DMS79 treated with DMSO at 0.1 percent for 48 hours (cell line): ENCODE measurements around the gene ANKS1A.
"Not testable (repeated sequence)": the region's sequence is repeated elsewhere in the genome, so short reads cannot be mapped to it uniquely, and the experiment has no call there.

Experiments
- DNase-seq: peaks from one replicate; lab custom pipeline; 2025; lab: John Stamatoyannopoulos, UW

ANKS1A gene

DNA sequence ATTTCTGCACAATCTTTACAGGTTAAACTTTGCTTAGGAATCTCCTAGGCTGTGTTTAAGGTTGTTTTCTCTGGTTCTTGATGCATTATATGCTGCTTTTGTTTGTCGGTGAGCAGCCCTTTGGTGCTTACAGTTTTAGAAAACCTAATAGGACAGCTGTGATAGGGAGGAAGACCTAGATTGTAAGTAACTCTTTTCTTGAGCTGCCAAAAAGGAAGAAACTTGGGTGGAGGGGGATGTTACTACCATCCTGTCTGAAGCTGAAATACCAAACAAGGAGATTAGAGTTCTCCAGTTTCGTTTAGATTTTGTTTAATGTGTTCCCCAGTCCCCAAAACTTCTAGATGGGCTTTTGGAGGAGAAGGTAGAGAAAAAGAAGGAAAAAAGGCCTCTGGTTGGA is 72.0 kb downstream of the ANKS1A start:
- DNase-seq, result no peak

- DNase-seq, result no peak
These were observed 72.5 kb downstream of the ANKS1A start for GRCh38 chr6:34961574-34961973.

DNA sequence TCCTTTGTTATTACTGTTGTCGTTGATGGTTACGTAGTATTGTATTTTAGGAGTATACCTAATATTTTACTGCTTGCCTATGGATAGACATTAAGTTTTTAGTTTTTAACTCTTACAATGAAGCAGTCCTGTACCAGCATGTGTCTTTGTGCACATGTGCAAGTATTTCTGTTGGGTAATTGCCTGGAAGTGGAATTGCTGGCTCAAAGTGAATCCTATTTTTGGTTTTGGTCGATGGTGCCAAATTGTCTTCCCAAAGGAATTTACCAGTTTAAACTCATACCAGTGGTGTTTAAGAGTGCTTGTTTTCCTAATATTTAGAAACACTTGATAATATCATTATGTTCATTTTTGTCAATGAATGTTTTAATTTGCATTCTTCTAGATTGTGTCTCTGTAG is 75.5 kb downstream of the ANKS1A start:
- DNase-seq, result no peak

GRCh38 chr6:34967461-34967860 is 78.4 kb downstream of the ANKS1A start:
- DNase-seq, result no peak

DNA sequence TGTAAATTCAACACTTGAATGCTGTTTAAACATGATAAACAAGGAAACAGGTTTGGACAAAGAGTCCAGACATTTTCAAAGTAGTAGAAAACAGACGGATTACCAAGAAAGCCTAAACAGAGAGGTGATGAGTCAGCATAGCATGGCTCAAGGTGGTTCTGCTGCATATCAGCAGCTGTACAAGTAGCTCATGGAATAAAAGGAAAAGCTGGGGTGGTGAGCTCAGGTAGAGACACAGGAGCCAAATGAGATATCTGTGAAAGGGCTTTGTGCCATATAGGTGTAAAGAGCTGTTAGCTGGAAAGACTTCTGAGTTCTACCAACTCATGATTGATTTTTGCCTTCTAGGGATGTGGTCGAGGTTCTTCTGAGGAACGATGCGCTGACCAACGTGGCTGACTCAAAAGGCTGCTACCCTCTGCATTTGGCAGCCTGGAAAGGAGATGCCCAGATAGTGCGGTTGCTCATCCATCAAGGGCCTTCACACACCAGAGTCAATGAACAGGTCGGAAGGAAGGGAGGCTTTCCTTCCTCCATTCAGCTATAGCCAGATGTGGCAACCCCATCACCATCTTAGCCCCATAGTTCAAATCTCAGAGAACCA is 80.7 kb downstream of the ANKS1A start:
- no peak for DNase-seq

GRCh38 chr6:34970488-34970887 is 81.4 kb downstream of the ANKS1A start:
- DNase-seq, result no peak

GRCh38 chr6:34970957-34971356 is 81.9 kb downstream of the ANKS1A start:
- no peak for DNase-seq

GRCh38 chr6:34973547-34974248 is 84.6 kb downstream of the ANKS1A start:
- DNase-seq, result no peak

GRCh38 chr6:34974249-34974642 is 85.2 kb downstream of the ANKS1A start:
- no peak for DNase-seq

DNA sequence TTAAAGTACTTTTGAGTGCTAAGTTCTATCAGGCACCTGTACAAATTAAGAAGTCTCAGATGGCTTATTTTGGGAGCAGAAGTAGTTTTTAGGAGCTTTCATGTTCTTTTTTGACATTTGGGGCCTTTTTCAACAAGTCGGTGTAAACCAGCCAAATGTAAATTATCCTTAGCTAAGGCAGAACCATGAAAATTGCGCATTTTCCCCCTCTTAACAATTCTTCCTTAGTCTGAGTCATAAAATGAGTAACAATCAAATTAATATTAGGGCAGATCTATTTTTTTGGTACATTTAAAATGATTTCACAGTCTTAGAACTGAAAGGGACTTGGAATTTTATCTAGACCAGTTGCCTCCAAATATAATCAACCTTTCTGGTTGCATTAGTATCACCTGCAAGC is 87.2 kb downstream of the ANKS1A start:
- no peak for DNase-seq

DNA sequence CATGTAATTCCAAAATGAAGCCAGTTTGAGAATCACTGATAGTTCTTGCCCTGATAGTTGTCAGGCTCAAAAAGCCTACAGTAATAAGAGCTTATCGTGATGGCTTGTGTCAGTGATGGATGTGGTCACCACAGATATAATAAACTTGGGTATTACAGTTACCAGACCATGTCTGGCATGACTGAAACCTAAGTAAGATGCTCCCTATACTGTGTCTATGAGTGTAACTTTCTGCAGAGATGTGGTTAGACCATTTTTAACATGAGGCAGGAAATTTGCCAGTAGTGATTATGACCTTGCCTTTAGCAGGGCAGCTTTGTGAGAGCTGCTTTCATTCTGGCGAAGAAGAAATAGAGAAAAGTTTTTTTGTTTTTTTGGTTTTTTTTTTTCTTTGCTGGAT is 90.2 kb downstream of the ANKS1A start:
- DNase-seq, result no peak

DNA sequence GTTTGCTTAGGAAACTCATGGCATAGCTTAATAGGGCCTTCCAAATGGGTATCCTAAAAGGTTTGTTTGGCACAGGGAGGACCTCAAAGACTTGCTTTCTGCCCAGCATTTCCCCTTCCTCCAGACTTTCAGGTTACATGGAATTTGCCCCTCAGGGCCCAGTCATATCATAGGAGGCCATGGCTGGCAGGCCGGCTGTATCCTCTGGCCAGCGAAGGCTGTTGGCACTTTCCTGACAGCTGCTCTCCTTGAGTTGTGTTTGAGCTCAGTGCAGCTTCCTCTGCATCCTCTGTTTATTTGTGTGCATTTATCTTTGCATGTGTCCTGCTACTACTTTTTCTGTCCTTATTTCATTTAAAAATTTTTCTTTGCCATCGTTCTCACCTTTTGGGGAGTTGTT is 90.9 kb downstream of the ANKS1A start:
- no peak for DNase-seq

GRCh38 chr6:34981366-34981765 is 92.3 kb downstream of the ANKS1A start:
- no peak for DNase-seq

GRCh38 chr6:34981951-34982350 is 92.9 kb downstream of the ANKS1A start:
- no peak for DNase-seq

- DNase-seq, result no peak
These were observed 93.4 kb downstream of the ANKS1A start for GRCh38 chr6:34982424-34982852.

GRCh38 chr6:34984416-34984815 is 95.4 kb downstream of the ANKS1A start:
- no peak for DNase-seq

DNA sequence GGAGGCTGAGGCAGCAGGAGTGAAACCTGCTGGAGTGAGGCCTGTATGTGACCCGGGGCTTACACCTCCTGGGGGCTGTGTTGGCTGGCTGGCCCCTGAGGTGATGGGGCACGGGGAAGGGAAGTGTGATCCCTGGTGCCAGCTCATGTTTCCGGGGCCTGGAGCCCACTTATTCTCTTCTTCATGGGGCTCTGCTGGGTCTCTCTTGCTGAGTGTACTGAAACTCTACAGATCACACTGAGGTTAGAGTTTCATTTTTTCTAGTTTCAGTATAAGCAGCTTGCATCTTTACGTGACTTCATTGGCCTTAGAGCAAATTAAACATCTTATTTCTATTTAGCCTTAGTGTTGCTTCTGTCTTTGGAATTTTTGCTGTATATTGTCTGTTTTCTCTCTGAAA is 96.2 kb downstream of the ANKS1A start:
- no peak for DNase-seq

DNA sequence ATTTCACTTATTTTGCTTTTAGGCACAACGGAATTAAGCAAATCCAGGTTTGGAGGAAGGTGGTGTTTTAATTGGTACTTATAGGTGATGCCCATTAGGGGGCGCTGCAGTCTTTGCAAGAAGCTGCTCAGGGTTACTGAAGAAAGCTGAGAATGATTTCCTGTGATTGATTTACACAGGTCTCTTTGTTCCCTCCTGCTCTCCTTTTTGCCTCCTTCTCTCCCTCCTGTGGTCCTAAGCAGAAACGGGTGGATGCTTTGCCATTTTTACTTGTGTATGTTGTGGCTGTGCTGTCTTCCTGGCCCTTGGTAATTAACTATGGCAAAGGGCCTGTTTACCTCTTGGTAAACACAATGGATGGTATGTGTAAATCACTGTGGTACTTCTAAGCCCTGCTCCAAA is 97.8 kb downstream of the ANKS1A start:
- peak; percentile 59 for DNase-seq

GRCh38 chr6:34987506-34987905 is 98.5 kb downstream of the ANKS1A start:
- no peak for DNase-seq

DNA sequence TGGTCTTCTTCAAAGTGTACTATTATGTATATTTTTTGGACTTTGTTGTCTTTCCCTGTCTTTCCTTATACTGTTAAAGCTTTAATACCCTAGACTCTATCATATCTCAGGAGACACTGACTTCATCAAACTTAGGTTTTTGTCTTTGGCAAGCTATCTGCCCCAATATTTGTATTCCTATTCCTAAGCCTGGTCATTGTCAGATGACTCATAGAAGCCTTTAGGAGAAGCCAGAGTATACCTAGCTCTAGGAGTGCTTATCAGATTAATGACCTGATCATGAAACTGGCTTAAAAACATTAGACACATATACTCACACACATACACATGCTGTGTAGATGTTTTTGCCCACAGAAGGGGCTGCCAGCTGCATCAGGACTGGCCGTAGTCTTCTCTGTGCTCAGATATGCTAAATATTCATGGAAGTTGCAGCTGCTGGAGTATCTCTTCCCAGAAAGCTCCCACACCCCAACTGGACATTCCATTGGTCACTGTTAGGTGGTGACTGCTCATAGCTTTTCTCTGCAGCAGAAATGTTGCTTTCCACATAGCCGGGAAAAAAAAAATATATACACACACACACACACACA is 102.0 kb downstream of the ANKS1A start:
- no peak for DNase-seq

- peak; percentile 92 for DNase-seq
These were observed 103.3 kb downstream of the ANKS1A start for GRCh38 chr6:34992376-34992775.

GRCh38 chr6:34993213-34993612 is 104.2 kb downstream of the ANKS1A start:
- peak; percentile 21 for DNase-seq

DNA sequence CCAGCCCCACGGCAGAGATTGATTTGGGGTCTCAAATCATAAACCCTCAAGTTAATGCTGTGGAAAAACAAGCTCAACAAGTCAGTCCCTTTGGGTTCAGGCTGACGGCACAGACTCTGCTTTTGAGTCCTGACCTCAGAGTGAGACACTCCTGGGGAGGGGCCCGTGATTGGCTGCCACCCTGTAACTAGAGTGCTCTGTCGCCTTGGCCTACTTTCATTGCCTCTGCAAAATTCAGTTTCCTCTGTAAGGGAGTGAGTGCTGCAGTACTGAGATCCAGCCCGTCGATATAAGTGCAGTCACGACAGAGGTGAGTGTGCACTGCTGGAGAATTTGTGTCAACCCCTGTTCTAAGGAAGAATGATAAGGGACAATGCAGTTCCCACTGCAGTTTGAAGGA is 105.6 kb downstream of the ANKS1A start:
- no peak for DNase-seq

- DNase-seq, result not testable (repeated sequence)
These were observed 109.4 kb downstream of the ANKS1A start for GRCh38 chr6:34998417-34998816.
